ENCODE data around the gene TRIP4. TPM values are rescaled to one million over a fixed set of nuclear protein-coding genes. Genes with fewer than 3 reads are reported as not detected.
"Not testable (repeated sequence)": the region's sequence is repeated elsewhere in the genome, so short reads cannot be mapped to it uniquely, and the experiment has no call there.

Gene TRIP4
- total RNA-seq, 2 donors from 2014 or later, result 20.7 to 26.2 TPM

DNA sequence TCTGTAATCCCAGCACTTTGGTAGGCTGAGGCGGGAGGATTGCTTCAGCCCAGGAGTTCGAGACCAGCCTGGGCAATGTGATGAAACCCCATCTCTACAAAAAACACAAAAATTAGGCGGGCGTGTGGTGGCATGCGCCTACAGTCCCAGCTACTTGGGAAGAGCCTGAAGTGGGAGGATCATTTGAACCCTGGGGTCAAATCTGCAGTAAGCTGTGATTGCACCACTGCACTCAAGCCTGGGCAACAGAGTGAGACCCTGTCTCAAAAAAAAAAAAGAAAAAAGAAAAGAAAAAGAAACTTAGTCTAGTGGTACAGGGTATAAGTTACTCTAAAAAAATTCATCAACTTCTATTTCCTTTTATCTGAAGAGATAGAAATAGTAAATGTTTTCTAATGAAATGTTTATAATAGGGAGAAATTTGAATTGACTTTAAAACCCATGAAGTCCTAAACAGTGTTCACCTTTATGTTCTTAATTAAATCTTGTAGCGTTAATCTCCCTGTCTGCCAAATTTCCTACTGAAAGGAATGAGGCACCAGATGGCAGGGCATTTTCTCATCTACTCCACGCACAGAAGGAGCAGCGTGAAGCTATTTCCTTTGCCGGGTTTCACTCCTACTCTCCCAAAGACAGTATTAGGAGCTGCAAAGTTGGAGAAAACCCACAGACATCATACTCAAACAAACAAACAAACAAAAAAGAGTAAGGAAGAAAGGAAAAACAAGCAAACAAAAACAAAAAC, 8.2 kb upstream of the TRIP4 start:
- intact Hi-C loops (cut with DNase I), result no loop called here
- DNase-seq (ENCODE audit: low spot score), result no peak

DNA sequence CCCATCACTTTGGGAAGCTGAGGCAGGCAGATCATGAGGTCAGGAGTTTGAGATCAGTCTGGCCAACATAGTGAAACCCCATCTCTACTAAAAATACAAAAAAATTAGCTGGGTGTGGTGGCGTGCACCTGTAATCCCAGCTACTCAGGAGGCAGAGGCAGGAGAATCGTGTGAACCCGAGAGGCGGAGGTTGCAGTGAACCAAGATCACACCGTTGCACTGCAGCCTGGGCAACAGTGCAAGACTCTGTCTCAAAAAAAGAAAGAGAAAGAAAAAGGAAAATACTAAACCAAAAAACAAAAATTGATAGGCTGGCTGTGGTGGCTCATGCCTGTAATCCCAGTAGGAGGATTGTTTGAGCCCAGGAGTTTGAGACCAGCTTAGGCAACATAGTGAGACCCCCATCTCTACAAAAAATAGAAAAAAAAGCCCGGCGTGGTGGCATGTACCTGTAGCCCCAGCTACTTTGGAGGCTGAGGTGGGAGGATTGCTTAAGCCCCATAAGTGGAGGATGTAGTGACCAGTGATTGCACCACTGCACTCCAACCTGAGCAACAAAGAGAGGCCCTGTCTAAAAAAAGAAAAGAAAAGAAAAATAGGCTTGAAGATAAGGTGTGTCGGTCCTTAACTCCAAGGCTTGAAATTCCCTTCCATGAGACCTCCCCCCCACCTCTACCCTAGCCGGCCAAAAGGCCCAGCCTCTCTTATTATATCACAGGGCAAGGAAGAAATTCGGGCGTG, 7.3 kb upstream of the TRIP4 start:
- DNase-seq (ENCODE audit: low spot score); intact Hi-C loops (cut with DNase I): not testable (repeated sequence)

DNA sequence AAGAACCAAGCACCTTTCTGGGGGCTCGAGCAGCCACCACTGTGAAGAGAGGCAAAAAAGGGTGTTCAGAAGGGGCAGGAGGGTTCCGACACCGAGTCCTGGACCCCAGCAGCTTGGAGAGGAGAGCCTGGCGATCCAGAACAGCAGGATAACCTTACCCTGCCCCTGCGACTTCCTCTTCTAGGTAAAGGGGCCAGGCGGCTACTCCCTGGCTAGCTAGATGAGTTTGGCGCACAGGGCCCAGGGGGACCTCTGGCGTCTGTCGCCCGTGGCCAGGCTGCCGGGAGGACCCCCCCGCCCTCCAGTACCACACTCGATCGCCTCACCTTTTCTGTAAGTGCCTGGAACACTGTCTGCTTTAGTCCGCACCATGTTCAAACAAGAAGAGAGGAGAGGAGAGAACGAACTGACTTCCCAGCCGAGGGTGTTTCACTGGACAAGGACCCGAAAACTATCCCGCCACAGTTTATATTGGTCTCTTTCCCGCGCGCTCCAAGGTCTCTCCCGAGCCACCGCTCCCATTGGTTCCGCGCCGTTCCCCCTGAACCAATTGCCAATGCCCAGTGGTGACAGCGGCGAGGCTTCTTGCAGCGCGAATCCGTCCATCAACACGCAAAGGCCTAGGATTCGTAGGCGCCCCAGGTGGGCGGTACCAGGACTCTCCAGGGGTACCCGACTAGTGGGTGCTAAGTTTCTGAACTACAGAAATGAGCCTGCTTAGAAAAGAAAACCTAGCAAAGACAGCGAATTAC, 6.5 kb upstream of the TRIP4 start, which contains the start of gene PCLAF:
Gene PCLAF (minus strand): TSS at position 442 of the 752 bp plus-strand sequence. CDS start 70 bp downstream, at position 372.
- DNase-seq (ENCODE audit: low spot score), result peak; percentile 98
- intact Hi-C loops (cut with DNase I), result no loop called here

GRCh38 chr15:64383760-64384159, 3.9 kb upstream of the TRIP4 start:
- intact Hi-C loops (cut with DNase I), result no loop called here
- DNase-seq (ENCODE audit: low spot score), result no peak

DNA sequence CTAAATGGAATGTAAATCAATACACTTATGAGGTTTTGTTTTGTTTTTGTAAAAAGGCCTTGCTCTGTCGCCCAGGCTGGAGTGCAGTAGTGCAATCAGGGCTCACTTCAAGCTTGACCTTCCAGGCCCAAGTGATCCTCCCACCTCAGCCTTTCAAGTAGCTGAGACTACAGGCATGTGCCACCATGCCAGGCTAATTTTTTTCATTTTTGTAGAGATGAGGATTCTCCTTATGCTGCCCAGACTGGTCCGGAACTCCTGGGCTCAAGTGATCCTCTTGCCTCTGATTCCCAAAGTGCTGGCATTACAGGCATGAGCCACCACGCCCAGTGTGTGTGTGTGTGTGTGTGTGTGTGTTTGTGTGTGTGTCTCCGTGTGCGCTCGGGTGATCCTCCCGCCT, 1.3 kb upstream of the TRIP4 start:
- no peak for DNase-seq (ENCODE audit: low spot score)
- intact Hi-C loops (cut with DNase I), result no loop called here

GRCh38 chr15:64389036-64389435, 1.4 kb downstream of the TRIP4 start:
- DNase-seq (ENCODE audit: low spot score), result no peak
- intact Hi-C loops (cut with DNase I), result no loop called here

DNA sequence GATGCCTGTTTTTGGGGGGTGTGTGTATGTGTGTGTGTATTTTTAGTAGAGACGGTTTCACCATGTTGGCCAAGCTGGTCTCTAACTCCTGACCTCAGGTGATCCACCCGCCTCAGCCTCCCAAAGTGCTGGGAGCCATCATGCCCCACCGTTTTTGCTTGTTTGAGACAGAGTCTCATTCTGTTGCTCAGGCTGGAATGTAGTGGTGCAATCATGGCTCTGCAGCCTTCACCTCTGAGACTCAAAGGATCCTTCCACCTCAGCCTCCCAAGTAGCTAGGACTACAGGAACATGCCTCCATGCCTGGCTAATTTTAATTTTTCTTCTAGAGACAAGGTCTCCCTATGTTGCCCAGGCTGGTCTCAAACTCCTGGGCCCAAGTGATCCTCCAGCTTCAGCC, 4.8 kb downstream of the TRIP4 start:
- intact Hi-C loops (cut with DNase I); DNase-seq (ENCODE audit: low spot score): not testable (repeated sequence)

DNA sequence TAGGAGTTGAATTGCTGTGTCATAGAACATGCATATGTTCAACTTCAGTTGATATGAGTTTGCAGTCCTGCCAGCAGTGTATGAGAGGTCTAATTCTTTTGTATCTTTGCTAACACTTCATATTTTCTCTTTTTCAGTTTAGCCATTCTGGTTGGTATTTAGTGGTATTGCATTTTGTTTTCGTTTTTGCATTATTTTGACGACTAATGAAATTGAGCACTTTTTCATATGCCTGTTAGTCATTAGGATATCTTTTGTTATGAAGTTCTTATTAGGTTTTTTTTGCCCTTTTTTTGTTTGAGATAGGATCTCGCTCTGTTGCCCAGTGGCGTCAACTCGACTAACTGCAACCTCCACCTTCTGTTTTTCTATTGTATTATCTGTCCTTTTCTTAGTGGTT, 9.2 kb downstream of the TRIP4 start:
- no peak for DNase-seq (ENCODE audit: low spot score)
- intact Hi-C loops (cut with DNase I), result no loop called here

GRCh38 chr15:64398575-64398974, 10.9 kb downstream of the TRIP4 start:
- DNase-seq (ENCODE audit: low spot score), result no peak
- intact Hi-C loops (cut with DNase I), result no loop called here

GRCh38 chr15:64400583-64400982, 12.9 kb downstream of the TRIP4 start:
- DNase-seq (ENCODE audit: low spot score), result no peak
- intact Hi-C loops (cut with DNase I), result no loop called here

GRCh38 chr15:64412216-64412615, 24.6 kb downstream of the TRIP4 start:
- DNase-seq (ENCODE audit: low spot score), result no peak
- intact Hi-C loops (cut with DNase I), result no loop called here

DNA sequence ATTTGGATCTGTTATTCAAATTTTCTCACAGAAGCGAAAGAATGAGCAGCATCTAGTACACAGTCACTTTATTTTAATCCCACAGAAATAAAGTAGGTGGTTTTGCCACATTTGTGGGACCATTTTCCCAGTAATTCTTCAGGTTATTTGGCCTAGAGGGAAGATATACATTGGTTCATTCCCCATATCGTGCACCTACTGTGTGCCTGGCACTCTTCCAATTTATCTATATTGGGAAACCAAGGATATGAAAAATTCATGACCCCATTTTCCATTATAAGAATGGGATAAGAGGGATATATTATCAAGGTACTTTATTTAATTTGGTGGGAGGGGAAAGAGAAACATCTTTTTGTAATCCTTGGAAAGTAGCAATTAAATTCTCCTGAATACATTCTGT, 35.1 kb downstream of the TRIP4 start:
- no peak for DNase-seq (ENCODE audit: low spot score)
- intact Hi-C loops (cut with DNase I), result no loop called here

DNA sequence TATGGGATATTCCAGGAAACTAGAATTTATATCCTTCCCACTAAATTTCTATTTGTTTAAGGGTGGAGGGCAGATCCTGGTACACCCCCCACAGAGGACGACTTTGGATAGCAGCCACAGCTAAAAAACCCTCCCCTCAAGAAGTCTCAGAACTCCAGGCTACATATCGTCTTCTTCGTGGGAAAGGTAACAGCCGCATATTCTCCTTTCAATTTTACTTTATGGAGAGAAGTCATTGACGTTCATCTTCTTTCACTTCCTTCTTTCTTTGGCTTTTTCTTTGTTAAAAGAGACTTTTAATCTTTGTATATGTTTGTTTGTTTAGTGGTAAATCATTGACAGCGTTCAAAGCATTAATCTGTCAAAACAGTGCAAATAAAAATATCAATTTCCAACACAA, 36.3 kb downstream of the TRIP4 start:
- no peak for DNase-seq (ENCODE audit: low spot score)
- intact Hi-C loops (cut with DNase I), result no loop called here

DNA sequence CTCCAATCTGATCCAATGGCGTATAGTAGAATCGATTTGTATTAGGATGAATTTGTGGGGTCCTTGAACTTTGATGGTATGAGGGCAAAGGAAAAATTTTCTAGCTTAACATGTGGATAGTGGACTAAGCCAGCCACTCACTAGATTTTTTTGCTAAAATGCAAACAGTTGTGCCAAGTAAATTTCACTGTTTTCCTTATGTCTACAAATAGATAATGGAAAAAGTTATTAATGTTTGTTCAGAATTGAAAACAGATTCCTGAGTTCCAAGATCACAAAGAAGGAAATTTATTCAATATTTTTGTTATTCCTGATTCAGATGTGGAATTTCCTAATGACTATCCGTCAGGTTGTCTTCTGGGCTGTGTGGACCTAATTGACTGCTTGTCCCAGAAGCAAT, 37.6 kb downstream of the TRIP4 start:
- intact Hi-C loops (cut with DNase I), result no loop called here
- no peak for DNase-seq (ENCODE audit: low spot score)

- no peak for DNase-seq (ENCODE audit: low spot score)
- intact Hi-C loops (cut with DNase I), result no loop called here
These were observed 39.3 kb downstream of the TRIP4 start for GRCh38 chr15:64426845-64427465.

GRCh38 chr15:64429448-64429847, 41.8 kb downstream of the TRIP4 start:
- no peak for DNase-seq (ENCODE audit: low spot score)
- intact Hi-C loops (cut with DNase I), result no loop called here

DNA sequence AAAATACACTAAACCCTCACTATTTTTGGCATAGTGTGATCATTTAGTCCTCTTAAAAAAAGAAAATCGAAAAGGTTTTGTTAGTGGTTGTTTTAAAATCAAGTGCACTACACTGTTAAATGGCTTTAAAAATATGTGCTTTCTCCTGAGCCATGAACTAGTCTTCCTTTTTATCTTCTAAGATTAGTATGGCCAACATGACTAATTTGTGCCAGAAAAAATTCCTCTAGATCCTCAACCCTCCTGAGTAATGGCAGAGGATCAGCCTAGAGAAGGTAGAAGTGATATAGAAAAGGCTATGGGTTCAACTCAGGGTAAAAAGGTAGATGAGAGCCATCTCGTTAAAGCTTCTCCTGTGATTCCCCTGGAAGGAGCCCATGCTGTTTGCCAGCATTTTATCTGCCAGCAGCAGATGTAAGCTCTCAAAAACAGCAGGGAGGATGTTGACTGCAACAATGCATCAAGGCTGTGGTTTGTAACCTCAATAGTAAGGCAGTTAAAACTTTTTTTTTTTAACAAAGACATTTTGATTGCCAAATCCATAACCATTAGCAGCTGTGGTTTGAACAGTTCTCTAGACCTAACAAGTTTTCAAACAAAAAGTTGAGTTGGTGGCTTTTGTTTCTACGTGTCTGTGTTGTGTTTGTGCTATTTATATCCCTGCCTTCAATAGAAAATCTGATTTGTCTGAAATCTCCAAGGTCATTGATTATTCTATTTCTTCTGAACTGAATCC, 42.5 kb downstream of the TRIP4 start:
- intact Hi-C loops (cut with DNase I), result loop anchor here in 1 of 2 donors (10.0 kb wide), 1 partner anchor 225 kb away; no protein-coding TSS in a partner anchor

GRCh38 chr15:64437982-64438381, 50.3 kb downstream of the TRIP4 start:
- intact Hi-C loops (cut with DNase I), result loop anchor here in 1 of 2 donors (10.0 kb wide), 1 partner anchor 217 kb away; no protein-coding TSS in a partner anchor
- DNase-seq (ENCODE audit: low spot score), result no peak

More for the DNA sequence above, 42.5 kb downstream of the TRIP4 start:
- DNase-seq (ENCODE audit: low spot score), result no peak
